NCI-H2196 treated with DMSO at 0.1 percent for 48 hours (cell line): ENCODE results near the gene PSG1.
"Not testable (repeated sequence)": the region's sequence is repeated elsewhere in the genome, so short reads cannot be mapped to it uniquely, and the experiment has no call there.

Experiments
- DNase-seq: peaks from one replicate; lab custom pipeline; 2025; ENCODE audit not compliant: unreplicated experiment; lab: John Stamatoyannopoulos, UW

Gene PSG1

GRCh38 chr19:42879613-42880012 is at the start of gene PSG1:
Gene PSG1 (minus strand): TSS chr19:42879713. CDS start chr19:42879581, 132 bp downstream.
- no peak for DNase-seq

- no peak for DNase-seq
Measured at GRCh38 chr19:42928896-42929295, 49.4 kb upstream of the PSG1 start.

GRCh38 chr19:42926781-42927180 is 47.3 kb upstream of the PSG1 start:
- no peak for DNase-seq

GRCh38 chr19:42923106-42923505 is 43.6 kb upstream of the PSG1 start:
- not testable (repeated sequence) for DNase-seq

GRCh38 chr19:42920971-42921370 is 41.5 kb upstream of the PSG1 start:
- not testable (repeated sequence) for DNase-seq

- no peak for DNase-seq
Measured at GRCh38 chr19:42919757-42920079, 40.2 kb upstream of the PSG1 start.

GRCh38 chr19:42919070-42919756 is 39.7 kb upstream of the PSG1 start:
- not testable (repeated sequence) for DNase-seq

- DNase-seq, result not testable (repeated sequence)
Measured at GRCh38 chr19:42918377-42919069, 39.0 kb upstream of the PSG1 start.

GRCh38 chr19:42917634-42918033 is 38.1 kb upstream of the PSG1 start, which contains the start of gene PSG6:
Gene PSG6 (minus strand): TSS chr19:42917894. CDS start chr19:42917792, 102 bp downstream.
- not testable (repeated sequence) for DNase-seq

- DNase-seq, result not testable (repeated sequence)
Measured at GRCh38 chr19:42916931-42917330, 37.4 kb upstream of the PSG1 start.

GRCh38 chr19:42913516-42913915 is 34.0 kb upstream of the PSG1 start:
- not testable (repeated sequence) for DNase-seq

- not testable (repeated sequence) for DNase-seq
Measured at GRCh38 chr19:42912941-42913340, 33.4 kb upstream of the PSG1 start.

GRCh38 chr19:42911731-42912130 is 32.2 kb upstream of the PSG1 start:
- not testable (repeated sequence) for DNase-seq

GRCh38 chr19:42906162-42906561 is 26.6 kb upstream of the PSG1 start:
- not testable (repeated sequence) for DNase-seq

GRCh38 chr19:42900561-42900960 is 21.0 kb upstream of the PSG1 start:
- DNase-seq, result not testable (repeated sequence)

- not testable (repeated sequence) for DNase-seq
Measured at GRCh38 chr19:42899674-42900073, 20.2 kb upstream of the PSG1 start.

GRCh38 chr19:42899110-42899509 is 19.6 kb upstream of the PSG1 start:
- DNase-seq, result not testable (repeated sequence)

- DNase-seq, result not testable (repeated sequence)
Measured at GRCh38 chr19:42898656-42899055, 19.1 kb upstream of the PSG1 start.

- DNase-seq, result not testable (repeated sequence)
Measured at GRCh38 chr19:42897729-42898128, 18.2 kb upstream of the PSG1 start.

GRCh38 chr19:42890446-42890845 is 10.9 kb upstream of the PSG1 start:
- not testable (repeated sequence) for DNase-seq

GRCh38 chr19:42887876-42888445 is 8.4 kb upstream of the PSG1 start:
- not testable (repeated sequence) for DNase-seq

- not testable (repeated sequence) for DNase-seq
Measured at GRCh38 chr19:42882730-42883129, 3.2 kb upstream of the PSG1 start.
